Endothelial cell of umbilical vein (primary cell): ENCODE data around the gene DCAF7. TPM values are rescaled to one million over a fixed set of nuclear protein-coding genes. Genes with fewer than 3 reads are reported as not detected.

Source experiments
- BruUV-seq: library from RNA; stranded (reverse); fragments of 400-500 nt; replicated peaks from 2 replicates; lab custom pipeline; 2021; lab: Mats Ljungman, UMichigan
- CTCF ChIA-PET: fragments of 300-600, 350-600 bp; sonication (Branson Sonifier 250); formaldehyde crosslinking; loops from one replicate; lab custom pipeline; 2021; ENCODE audit warnings: antibody characterized with exemption, inconsistent platforms; lab: Charles Lee
- POLR2A ChIA-PET: fragments of 300-600, 350-600 bp; sonication (Branson Sonifier 250); formaldehyde crosslinking; loops from one replicate; lab custom pipeline; 2021; ENCODE audit warnings: antibody characterized with exemption, inconsistent platforms; lab: Charles Lee
- DNase-seq: peaks from one replicate; pipeline ENCODE4 v3.0.0-alpha.2; 2011; ENCODE audit warnings: low read depth, low spot score
- FAIRE-seq: peaks from 2 replicates; lab custom pipeline; 2011; peaks lifted over from hg19 to GRCh38; lab: Jason Lieb, UNC
- H2AFZ ChIP-seq: 2 replicates; pipeline ENCODE4 v1.6.0; 2012; ENCODE audit warnings: low read depth, low read length, control low read depth, inconsistent platforms
- H3K27ac ChIP-seq: 2 replicates; pipeline ENCODE4 v1.5.1; 2011; ENCODE audit warnings: low read depth, mild to moderate bottlenecking, control low read depth, low read length, moderate library complexity; ENCODE audit not compliant: insufficient read depth
- H3K27me3 ChIP-seq, 2 experiments: 2 replicates each; pipeline versions ENCODE4 v1.6.0 to v1.6.1; 2011; ENCODE audit warnings: low read length in 2 of 2, mixed read lengths in 1 of 2; ENCODE audit not compliant: control insufficient read depth in 2 of 2, insufficient read depth in 2 of 2
- H3K36me3 ChIP-seq, 2 experiments: 2 replicates in 1 of 2; 3 replicates in 1 of 2; pipeline ENCODE4 v1.5.1; 2011; ENCODE audit warnings: low read length in 2 of 2, mild to moderate bottlenecking in 1 of 2, moderate library complexity in 1 of 2; ENCODE audit not compliant: control insufficient read depth in 2 of 2, insufficient read depth in 2 of 2; ENCODE audit errors: extremely low read depth in 1 of 2
- H3K4me1 ChIP-seq: 3 replicates; pipeline ENCODE4 v1.5.1; 2011; ENCODE audit warnings: mild to moderate bottlenecking, low read length; ENCODE audit not compliant: control insufficient read depth, insufficient read depth; ENCODE audit errors: extremely low read depth
- H3K4me2 ChIP-seq: 2 replicates; pipeline ENCODE4 v1.6.1; 2011; ENCODE audit warnings: low read length, control low read depth, mixed read lengths; ENCODE audit not compliant: insufficient read depth
- H3K4me3 ChIP-seq, 3 experiments: fragments of 200-600 bp in 1 of 3; sonication (generic), shearing (Covaris generic) in 1 of 3; replicated peaks in 1 of 3; 2 replicates each; pipeline ENCODE4 v1.5.1; 2011 to 2016; ENCODE audit warnings: control low read depth in 3 of 3, low read length in 3 of 3, mild to moderate bottlenecking in 2 of 3, inconsistent platforms in 1 of 3, low read depth in 1 of 3, moderate library complexity in 1 of 3; ENCODE audit not compliant: insufficient read depth in 1 of 3
- H3K79me2 ChIP-seq: 2 replicates; pipeline ENCODE4 v1.6.0; 2012; ENCODE audit warnings: low read length, inconsistent platforms; ENCODE audit not compliant: control insufficient read depth, insufficient read depth
- H3K9ac ChIP-seq: replicated peaks from 2 replicates; pipeline ENCODE3; 2011; ENCODE audit warnings: low read length, control low read depth; ENCODE audit not compliant: insufficient read depth; ENCODE audit errors: extremely low read depth
- H3K9me1 ChIP-seq: replicated peaks from 3 replicates; pipeline ENCODE4 v1.6.0; 2011; ENCODE audit warnings: mild to moderate bottlenecking, low read length; ENCODE audit not compliant: control insufficient read depth, insufficient read depth; ENCODE audit errors: extremely low read depth
- H3K9me3 ChIP-seq: replicated peaks from 2 replicates; pipeline ENCODE4 v1.5.1; 2012; ENCODE audit warnings: low read length, inconsistent platforms; ENCODE audit not compliant: control insufficient read depth, insufficient read depth
- H4K20me1 ChIP-seq: replicated peaks from 2 replicates; pipeline ENCODE3; 2011; ENCODE audit warnings: mild to moderate bottlenecking, low read length; ENCODE audit not compliant: control insufficient read depth, insufficient read depth; ENCODE audit errors: extremely low read depth
- EZH2 ChIP-seq: IDR thresholded peaks from 2 replicates; pipeline ENCODE4 v1.6.1; 2012; ENCODE audit warnings: borderline replicate concordance, low read depth, mild to moderate bottlenecking, moderate library complexity, low read length, inconsistent platforms; ENCODE audit not compliant: severe bottlenecking
- FOS ChIP-seq: IDR thresholded peaks from 2 replicates; pipeline ENCODE4 v1.6.1; 2011; ENCODE audit warnings: mild to moderate bottlenecking, low read length, moderate library complexity, borderline replicate concordance; ENCODE audit not compliant: insufficient read depth
- GATA2 ChIP-seq: IDR thresholded peaks from 2 replicates; pipeline ENCODE4 v1.7.0; 2011; ENCODE audit warnings: low read depth, mild to moderate bottlenecking, moderate library complexity, mixed read lengths, low read length; ENCODE audit not compliant: insufficient read length, insufficient read depth
- JUN ChIP-seq: IDR thresholded peaks from 2 replicates; pipeline ENCODE4 v1.6.1; 2011; ENCODE audit warnings: borderline replicate concordance, low read depth; ENCODE audit not compliant: insufficient read length, insufficient read depth
- MAX ChIP-seq: IDR thresholded peaks from 2 replicates; pipeline ENCODE4 v1.6.1; 2011; ENCODE audit not compliant: insufficient read depth, insufficient read length
- MYC ChIP-seq: IDR thresholded peaks from one replicate; pipeline ENCODE4 v1.6.1; 2011; ENCODE audit warnings: mild to moderate bottlenecking, low read depth, low read length
- POLR2A ChIP-seq: IDR thresholded peaks from 2 replicates; pipeline ENCODE4 v1.6.1; 2012; ENCODE audit warnings: low read depth, mild to moderate bottlenecking, control low read depth, low read length
- POLR2AphosphoS5 ChIP-seq: IDR thresholded peaks from 2 replicates; pipeline ENCODE4 v1.6.1; 2012; ENCODE audit warnings: low read depth, mild to moderate bottlenecking, control low read depth, low read length, moderate library complexity; ENCODE audit not compliant: insufficient read depth
- dilution Hi-C: fragments of 300-500 bp; cut with MboI; formaldehyde crosslinking; loops from one replicate; pipeline ENCODE4 v1.15.0; 2019; ENCODE audit warnings: low sequenced_read_pairs; ENCODE audit not compliant: extremely low pct_ligation_motif_present
- intact Hi-C: fragments of 100-400 bp; cut with micrococcal nuclease; formaldehyde crosslinking; loops from one replicate; pipeline ENCODE4 v1.10.0; 2022
- polyA plus RNA-seq, 4 experiments: library from polyadenylated mRNA; depleted of rRNA in 3 of 4; stranded (reverse) in 3 of 4; unstranded in 1 of 4; fragments of >200 nt; gene quantifications; 2 replicates each; pipeline versions ENCODE4 v1.2.1 to v1.2.3, GENCODE V29; 2011 to 2012; ENCODE audit warnings: missing spikeins in 1 of 4
- total RNA-seq: library from RNA; stranded (reverse); gene quantifications from 2 replicates; pipeline ENCODE4 v1.2.3, GENCODE V29; 2021
- TF ChIP-seq, protein P1 (sequence below), 2 donors: IDR thresholded peaks; 1 replicate in 1 of 2; 2 replicates in 1 of 2; pipeline ENCODE4 v1.5.1; 2011; ENCODE audit warnings: low read length in 2 of 2, mild to moderate bottlenecking in 2 of 2, moderate library complexity in 2 of 2, control low read depth in 1 of 2, inconsistent platforms in 1 of 2, low read depth in 1 of 2; ENCODE audit not compliant: insufficient read depth in 1 of 2; ENCODE audit errors: extremely low read depth in 1 of 2

DCAF7 gene
- total and polyA plus RNA-seq, 2 donors (not counting 3 experiments of a cell fraction or from before 2014, with no cell fraction given), result 82.8 to 100 TPM

DNA sequence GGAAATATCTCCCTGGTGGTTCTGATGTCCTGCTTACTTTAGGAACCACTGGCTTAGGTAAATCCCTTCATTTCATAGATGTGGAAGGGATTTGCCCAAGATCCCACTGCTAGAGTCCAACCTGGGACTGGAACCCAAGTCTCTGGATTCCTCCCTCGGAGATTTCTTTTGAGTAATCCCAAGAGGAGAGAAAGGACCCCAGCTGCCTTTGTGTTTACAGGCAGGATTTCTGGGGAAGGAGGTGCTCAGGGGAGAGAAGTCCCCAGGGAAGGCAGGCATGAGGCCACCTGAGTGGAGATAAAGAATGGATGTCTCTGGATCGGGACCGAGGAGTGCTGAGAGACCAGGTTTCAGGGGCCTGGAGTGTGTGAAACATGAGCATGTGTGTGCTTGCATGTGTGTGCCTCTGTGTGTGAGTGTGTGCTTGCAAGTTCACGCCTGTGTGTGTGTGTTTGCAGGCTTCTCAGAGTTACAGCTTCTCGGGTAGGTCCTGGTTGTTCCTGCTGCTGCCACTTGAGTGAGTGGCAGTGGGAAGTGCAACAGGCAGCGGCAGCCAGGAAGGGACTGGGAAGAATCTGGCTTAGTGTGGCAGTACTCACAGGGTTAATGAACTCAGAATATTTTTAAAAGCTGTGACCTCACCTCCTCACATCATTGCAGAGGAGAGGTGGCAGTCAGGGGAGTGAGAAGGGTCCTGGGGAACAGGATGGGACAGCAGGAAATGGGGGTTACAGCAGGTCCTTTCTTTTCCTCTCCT, 24.9 kb upstream of the DCAF7 start:
- H3K9me3 ChIP-seq, result no peaks in the 10 kb centered on the region
- no peak for TF ChIP-seq GATA2
- TF ChIP-seq EZH2, result no peak
- no peak for TF ChIP-seq POLR2A
- H3K79me2 ChIP-seq, result no peaks in the 10 kb centered on the region
- BruUV-seq, result no TSS peak
- no peaks in the 10 kb centered on the region for H4K20me1 ChIP-seq
- CTCF ChIA-PET, result interaction anchor here (1.4 kb wide), 1 partner anchor 100 kb away, joined by 9 read pairs; no protein-coding TSS in a partner anchor
- no peak overlapping the region for H2AFZ ChIP-seq
- no peaks in the 10 kb centered on the region for H3K9me1 ChIP-seq
- no peak overlapping the region for H3K4me2 ChIP-seq
- H3K9ac ChIP-seq, result no peak overlapping the region
- intact Hi-C loops, result no loop called here
- H3K4me1 ChIP-seq, result peaks cover 4% of the 10 kb centered on the region
- H3K4me3 ChIP-seq, result no peak overlapping the region
- H3K27me3 ChIP-seq, result peaks cover 3 to 10% of the 10 kb centered on the region in 2 experiments
- no peaks in the 10 kb centered on the region for H3K36me3 ChIP-seq
- DNase-seq (no peak), FAIRE-seq (no peak)
- no peak overlapping the region for H3K27ac ChIP-seq
- dilution Hi-C loops, result no loop called here
- POLR2A ChIA-PET, result no interaction called here

- intact Hi-C loops, result no loop called here
- CTCF ChIA-PET, result interaction anchor here (1.4 kb wide), 1 partner anchor 101 kb away, joined by 9 read pairs; no protein-coding TSS in a partner anchor
Measured at GRCh38 chr17:63526861-63527260, 23.4 kb upstream of the DCAF7 start.

More at GRCh38 chr17:63526861-63527260, 23.4 kb upstream of the DCAF7 start:
- dilution Hi-C loops, result no loop called here
- Histone ChIP-seq H3K4me3 (no peak overlapping the region), H3K9ac (no peak overlapping the region), H4K20me1 (no peaks in the 10 kb centered on the region), H3K27me3 (peaks cover 0 to 4% of the 10 kb centered on the region in 2 experiments), H3K9me3 (no peaks in the 10 kb centered on the region), H3K4me1 (peaks cover 4% of the 10 kb centered on the region), H3K4me2 (no peak overlapping the region), H3K36me3 (no peaks in the 10 kb centered on the region), H2AFZ (no peak overlapping the region), H3K79me2 (no peaks in the 10 kb centered on the region), H3K9me1 (no peaks in the 10 kb centered on the region), H3K27ac (no peak overlapping the region)
- no peak for TF ChIP-seq EZH2
- no peak for TF ChIP-seq POLR2AphosphoS5
- TF ChIP-seq FOS, result no peak
- no peak for TF ChIP-seq MYC
- no peak for TF ChIP-seq MAX
- TF ChIP-seq POLR2A, result no peak
- no peak for TF ChIP-seq GATA2
- TF ChIP-seq JUN, result no peak
- TF ChIP-seq, protein P1, sequence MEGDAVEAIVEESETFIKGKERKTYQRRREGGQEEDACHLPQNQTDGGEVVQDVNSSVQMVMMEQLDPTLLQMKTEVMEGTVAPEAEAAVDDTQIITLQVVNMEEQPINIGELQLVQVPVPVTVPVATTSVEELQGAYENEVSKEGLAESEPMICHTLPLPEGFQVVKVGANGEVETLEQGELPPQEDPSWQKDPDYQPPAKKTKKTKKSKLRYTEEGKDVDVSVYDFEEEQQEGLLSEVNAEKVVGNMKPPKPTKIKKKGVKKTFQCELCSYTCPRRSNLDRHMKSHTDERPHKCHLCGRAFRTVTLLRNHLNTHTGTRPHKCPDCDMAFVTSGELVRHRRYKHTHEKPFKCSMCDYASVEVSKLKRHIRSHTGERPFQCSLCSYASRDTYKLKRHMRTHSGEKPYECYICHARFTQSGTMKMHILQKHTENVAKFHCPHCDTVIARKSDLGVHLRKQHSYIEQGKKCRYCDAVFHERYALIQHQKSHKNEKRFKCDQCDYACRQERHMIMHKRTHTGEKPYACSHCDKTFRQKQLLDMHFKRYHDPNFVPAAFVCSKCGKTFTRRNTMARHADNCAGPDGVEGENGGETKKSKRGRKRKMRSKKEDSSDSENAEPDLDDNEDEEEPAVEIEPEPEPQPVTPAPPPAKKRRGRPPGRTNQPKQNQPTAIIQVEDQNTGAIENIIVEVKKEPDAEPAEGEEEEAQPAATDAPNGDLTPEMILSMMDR (IDR thresholded peaks at IDR 0.05; ENCODE audit: extremely low read depth in 1 of 2, insufficient read depth in 1 of 2, low read depth in 1 of 2, low read length in 2 of 2), result no peak
- POLR2A ChIA-PET, result no interaction called here
- no peak for DNase-seq
- no TSS peak for BruUV-seq
- FAIRE-seq, result no peak
